Ovary (tissue), 9 donors: ENCODE data around the gene TAOK3. TPM values are rescaled to one million over a fixed set of nuclear protein-coding genes. Genes with fewer than 3 reads are reported as not detected.
"Not testable (repeated sequence)": the region's sequence is repeated elsewhere in the genome, so short reads cannot be mapped to it uniquely, and the experiment has no call there.

Source experiments
- DNase-seq, 5 donors: peaks; one replicate each; pipeline ENCODE4 v3.0.0-alpha.2; 2019 to 2020
- H3K27ac ChIP-seq, 2 donors: fragments of 200-600 bp; one replicate each; pipeline versions ENCODE4 v1.5.1 to v1.8.0; 2019 to 2022
- H3K27me3 ChIP-seq: fragments of 200-600 bp; one replicate; pipeline ENCODE4 v1.8.0; 2022
- H3K36me3 ChIP-seq: fragments of 200-600 bp; sonication (generic); one replicate; pipeline ENCODE4 v1.5.1; 2019
- H3K4me1 ChIP-seq: one replicate; pipeline ENCODE4 v1.8.1; 2013; ENCODE audit warnings: mild to moderate bottlenecking, moderate library complexity; ENCODE audit not compliant: insufficient read depth
- H3K4me3 ChIP-seq: fragments of 200-600 bp; sonication (generic); one replicate; pipeline ENCODE4 v1.5.1; 2017
- H3K9me3 ChIP-seq, 2 donors: fragments of 200-600 bp in 1 of 2; sonication (generic) in 1 of 2; one replicate each; pipeline versions ENCODE4 v1.5.1 to v1.8.1; 2013 to 2019; ENCODE audit warnings: mild to moderate bottlenecking in 1 of 2, moderate library complexity in 1 of 2
- CTCF ChIP-seq, 3 donors: fragments of 450-650 bp in 2 of 3; fragments of 200-600 bp in 1 of 3; IDR thresholded peaks; one replicate each; pipeline versions ENCODE4 v1.5.1 to v1.8.0; 2016 to 2022; ENCODE audit warnings: antibody characterized with exemption in 3 of 3, mild to moderate bottlenecking in 1 of 3
- EP300 ChIP-seq: sonication (generic); formaldehyde crosslinking; IDR thresholded peaks from one replicate; pipeline ENCODE4 v1.6.1; 2017; ENCODE audit warnings: antibody characterized with exemption
- POLR2A ChIP-seq: fragments of 450-650 bp; IDR thresholded peaks from one replicate; pipeline ENCODE4 v1.6.1; 2017; ENCODE audit warnings: antibody characterized with exemption, mild to moderate bottlenecking, moderate library complexity
- WGBS, 3 donors: extraction: QIAGEN DNeasy Blood & Tissue Kit in 1 of 3; methylation state at CpG; one replicate each; pipeline versions ENCODE4 v1.1.5 to v1.1.7; 2013 to 2017; 5-methylcytosine and 5-hydroxymethylcytosine counted together
- intact Hi-C, 4 donors: fragments of 100-400 bp; cut with DNase I; formaldehyde crosslinking; loops; one replicate each; pipeline versions ENCODE4 v1.11.0 to v1.15.1; 2022 to 2023
- polyA plus RNA-seq, 2 donors: library from polyadenylated mRNA; stranded (reverse); fragments of 200-250 nt in 1 of 2; fragments of 350-450 nt in 1 of 2; fragmentation: Illumina TruSeq in 1 of 2; extraction: RNeasy Lipid Tissue Mini Kit (QIAGEN cat#74804) in 1 of 2; gene quantifications; one replicate each; pipeline ENCODE4 v1.2.3, GENCODE V29; 2013 to 2014
- total RNA-seq, 7 donors: library from RNA; depleted of rRNA in 2 of 7; stranded (reverse); fragments of >200 nt in 2 of 7; fragmentation: NEBNext Ultra II Directional in 3 of 7; extraction: Animal tissue kit (Norgen Biotek cat#: 25700) in 3 of 7; gene quantifications; one replicate each; pipeline versions ENCODE4 v1.1.0 to v1.2.4, GENCODE V29; 2016 to 2023
- donor health status: DM: no; HTN: no; CAD: no; lungs with moderate emphysema.
- donor health status: DM: no; HTN: no; CAD: no.
- donor health status: Bipolar disorder and iron deficiency.
- donor health status: DM: yes; HTN: yes; CAD: no.
- donor health status: DM: no; HTN: no; CAD: no.
- donor health status: DM: yes; HTN: yes; CAD: no.

The TAOK3 gene
- total and polyA plus RNA-seq, 9 donors: 12.6 to 31.0 (median 23.0) TPM

GRCh38 chr12:118256352-118256751 lies 116.4 kb downstream of the TAOK3 start:
- WGBS, 3 donors: 93 to 96% (median 94%) methylated on average over 1 of the region's 1 CpG
- no peak for TF ChIP-seq POLR2A
- intact Hi-C loops: no loop called here
- no peaks in the 10 kb centered on the region for H3K27me3 ChIP-seq
- no peaks in the 10 kb centered on the region for H3K9me3 ChIP-seq
- H3K4me1 ChIP-seq: no peaks in the 10 kb centered on the region
- no peaks in the 10 kb centered on the region for H3K36me3 ChIP-seq
- DNase-seq: no peak
- H3K27ac ChIP-seq: no peak overlapping the region
- H3K4me3 ChIP-seq: no peak overlapping the region

DNA sequence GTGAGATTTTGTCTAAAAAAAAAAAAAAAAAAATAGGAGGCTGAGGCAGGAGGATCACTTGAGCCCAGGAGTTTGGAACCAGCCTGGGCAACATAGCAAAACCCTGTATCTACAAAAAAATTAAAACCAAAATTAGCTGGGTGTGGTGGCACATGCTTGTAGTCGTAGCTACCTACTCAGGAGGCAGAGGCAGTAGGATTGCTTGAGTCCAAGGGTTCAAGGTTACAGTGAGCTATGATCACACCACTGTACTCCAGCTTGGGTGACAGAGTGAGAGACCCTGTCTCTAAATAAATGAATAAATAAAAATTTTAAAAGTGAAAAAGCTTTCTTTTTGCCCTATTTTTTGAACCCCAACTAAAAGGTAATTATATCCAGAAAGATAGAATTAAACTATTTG lies 123.2 kb downstream of the TAOK3 start:
- no peak overlapping the region for H3K27ac ChIP-seq
- intact Hi-C loops: no loop called here
- no peak for DNase-seq
- no peaks in the 10 kb centered on the region for H3K4me1 ChIP-seq
- H3K4me3 ChIP-seq: no peak overlapping the region
- H3K27me3 ChIP-seq: no peaks in the 10 kb centered on the region
- no peaks in the 10 kb centered on the region for H3K36me3 ChIP-seq
- H3K9me3 ChIP-seq: no peaks in the 10 kb centered on the region
- TF ChIP-seq EP300: no peak
- TF ChIP-seq CTCF (IDR thresholded peaks at IDR 0.05): no peak
- TF ChIP-seq POLR2A: no peak
- WGBS, 3 donors: 87 to 92% (median 90%) methylated on average over 1 of the region's 1 CpG

DNA sequence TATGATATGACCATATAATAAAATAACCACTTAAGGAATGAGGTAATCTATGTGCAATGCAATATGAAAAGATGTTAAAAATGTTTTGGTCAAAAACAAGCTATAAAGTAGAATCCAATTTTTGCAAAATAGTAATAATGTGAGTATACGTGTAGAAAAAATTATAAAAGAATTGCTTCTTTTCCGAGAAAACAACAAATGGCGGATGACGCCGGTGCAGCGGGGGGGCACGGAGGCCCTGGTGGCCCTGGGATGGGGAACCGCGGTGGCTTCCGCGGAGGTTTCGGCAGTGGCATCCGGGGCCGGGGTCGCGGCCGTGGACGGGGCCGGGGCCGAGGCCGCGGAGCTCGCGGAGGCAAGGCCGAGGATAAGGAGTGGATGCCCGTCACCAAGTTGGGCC lies 126.8 kb downstream of the TAOK3 start:
- H3K9me3 ChIP-seq, intact Hi-C loops, H3K4me1 ChIP-seq, H3K27me3 ChIP-seq, H3K27ac ChIP-seq, DNase-seq, H3K4me3 ChIP-seq, H3K36me3 ChIP-seq: not testable (repeated sequence)
- WGBS, 3 donors: 96 to 98% (median 98%) methylated on average over 14 to 23 of the region's 26 CpGs

DNA sequence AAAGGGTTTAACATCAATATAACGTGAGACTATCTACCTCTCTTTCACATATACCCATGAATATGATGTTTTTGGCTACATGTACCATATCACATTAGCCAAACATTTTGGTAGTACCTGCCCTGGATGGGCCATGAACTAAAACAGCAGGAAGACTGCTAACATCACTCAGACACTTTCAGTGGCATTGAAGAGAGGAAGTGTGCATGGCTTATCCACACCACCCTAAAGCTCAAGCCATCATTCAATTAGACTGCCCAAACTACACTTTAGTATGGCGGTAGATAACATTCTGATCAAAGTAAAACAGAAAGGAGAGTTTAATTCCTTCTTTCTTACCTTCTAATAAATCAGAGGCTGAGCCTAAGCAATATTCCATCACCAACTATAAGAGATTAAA lies 133.8 kb downstream of the TAOK3 start:
- H3K27ac ChIP-seq: no peak overlapping the region
- H3K36me3 ChIP-seq: no peaks in the 10 kb centered on the region
- intact Hi-C loops: no loop called here
- WGBS, 3 donors: 97% methylated on average over 2 of the region's 2 CpGs
- no peak for TF ChIP-seq POLR2A
- no peak for TF ChIP-seq EP300
- TF ChIP-seq CTCF (IDR thresholded peaks at IDR 0.05): no peak
- no peaks in the 10 kb centered on the region for H3K9me3 ChIP-seq
- no peaks in the 10 kb centered on the region for H3K4me1 ChIP-seq
- no peaks in the 10 kb centered on the region for H3K27me3 ChIP-seq
- no peak for DNase-seq
- no peak overlapping the region for H3K4me3 ChIP-seq

- H3K27me3 ChIP-seq: no peaks in the 10 kb centered on the region
- 93 to 100% (median 96%) methylated on average over 1 of the region's 1 CpG for WGBS, 3 donors
- H3K4me1 ChIP-seq: no peaks in the 10 kb centered on the region
- no peak for TF ChIP-seq CTCF (IDR thresholded peaks at IDR 0.05)
- no peak for TF ChIP-seq POLR2A
- TF ChIP-seq EP300: no peak
- DNase-seq: no peak
- no peak overlapping the region for H3K27ac ChIP-seq
- no peak overlapping the region for H3K4me3 ChIP-seq
- no peaks in the 10 kb centered on the region for H3K9me3 ChIP-seq
- intact Hi-C loops: no loop called here
- no peaks in the 10 kb centered on the region for H3K36me3 ChIP-seq
Observed at GRCh38 chr12:118237908-118238307, 134.8 kb downstream of the TAOK3 start.
